Loucy (cell line): ENCODE data around the gene TRPV4.

Experiments used
- EZH2phosphoT487 ChIP-seq: fragments of 200-600 bp; IDR thresholded peaks from 2 replicates; pipeline ENCODE4 v1.6.1; 2018; ENCODE audit warnings: antibody characterized with exemption, mild to moderate bottlenecking, moderate library complexity, borderline replicate concordance
- TF ChIP-seq, protein P1 (sequence below): fragments of 200-600 bp; sonication (generic); conservative IDR thresholded peaks from 2 replicates; pipeline ENCODE4 v1.5.1; 2014; ENCODE audit warnings: mild to moderate bottlenecking, antibody characterized with exemption, low read length

DNA sequence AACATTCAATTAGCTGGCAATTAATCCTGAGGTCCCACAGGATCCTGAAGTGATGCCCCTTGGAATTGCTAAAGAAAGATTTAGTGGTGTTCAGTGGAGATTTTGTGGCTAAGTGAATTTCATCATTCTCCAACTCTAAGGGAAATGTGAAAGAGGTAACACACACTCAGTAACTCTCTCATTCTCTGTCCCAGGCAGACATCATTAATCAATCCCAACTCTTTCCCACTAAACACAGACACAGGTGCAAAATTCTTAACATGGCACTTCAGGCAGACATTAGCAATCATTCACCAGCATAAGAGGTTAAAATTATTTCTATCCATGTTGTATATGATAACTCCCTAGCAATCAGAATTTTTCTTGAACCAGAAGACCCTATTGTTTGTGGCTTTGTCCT, 40.2 kb downstream of the TRPV4 start:
- no peak for TF ChIP-seq EZH2phosphoT487
- TF ChIP-seq, protein P1, sequence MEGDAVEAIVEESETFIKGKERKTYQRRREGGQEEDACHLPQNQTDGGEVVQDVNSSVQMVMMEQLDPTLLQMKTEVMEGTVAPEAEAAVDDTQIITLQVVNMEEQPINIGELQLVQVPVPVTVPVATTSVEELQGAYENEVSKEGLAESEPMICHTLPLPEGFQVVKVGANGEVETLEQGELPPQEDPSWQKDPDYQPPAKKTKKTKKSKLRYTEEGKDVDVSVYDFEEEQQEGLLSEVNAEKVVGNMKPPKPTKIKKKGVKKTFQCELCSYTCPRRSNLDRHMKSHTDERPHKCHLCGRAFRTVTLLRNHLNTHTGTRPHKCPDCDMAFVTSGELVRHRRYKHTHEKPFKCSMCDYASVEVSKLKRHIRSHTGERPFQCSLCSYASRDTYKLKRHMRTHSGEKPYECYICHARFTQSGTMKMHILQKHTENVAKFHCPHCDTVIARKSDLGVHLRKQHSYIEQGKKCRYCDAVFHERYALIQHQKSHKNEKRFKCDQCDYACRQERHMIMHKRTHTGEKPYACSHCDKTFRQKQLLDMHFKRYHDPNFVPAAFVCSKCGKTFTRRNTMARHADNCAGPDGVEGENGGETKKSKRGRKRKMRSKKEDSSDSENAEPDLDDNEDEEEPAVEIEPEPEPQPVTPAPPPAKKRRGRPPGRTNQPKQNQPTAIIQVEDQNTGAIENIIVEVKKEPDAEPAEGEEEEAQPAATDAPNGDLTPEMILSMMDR = no peak
